HG02885 (cell line): ENCODE measurements around the gene NME7.
"Not testable (repeated sequence)": the region's sequence is repeated elsewhere in the genome, so short reads cannot be mapped to it uniquely, and the experiment has no call there.

Source experiments
- ATAC-seq: cut with Tn5 transposase; IDR thresholded peaks from one replicate; pipeline ENCODE4 v1.9.1; 2021; ENCODE audit warnings: mild to moderate bottlenecking; ENCODE audit not compliant: unreplicated experiment, poor library complexity

Gene NME7

DNA sequence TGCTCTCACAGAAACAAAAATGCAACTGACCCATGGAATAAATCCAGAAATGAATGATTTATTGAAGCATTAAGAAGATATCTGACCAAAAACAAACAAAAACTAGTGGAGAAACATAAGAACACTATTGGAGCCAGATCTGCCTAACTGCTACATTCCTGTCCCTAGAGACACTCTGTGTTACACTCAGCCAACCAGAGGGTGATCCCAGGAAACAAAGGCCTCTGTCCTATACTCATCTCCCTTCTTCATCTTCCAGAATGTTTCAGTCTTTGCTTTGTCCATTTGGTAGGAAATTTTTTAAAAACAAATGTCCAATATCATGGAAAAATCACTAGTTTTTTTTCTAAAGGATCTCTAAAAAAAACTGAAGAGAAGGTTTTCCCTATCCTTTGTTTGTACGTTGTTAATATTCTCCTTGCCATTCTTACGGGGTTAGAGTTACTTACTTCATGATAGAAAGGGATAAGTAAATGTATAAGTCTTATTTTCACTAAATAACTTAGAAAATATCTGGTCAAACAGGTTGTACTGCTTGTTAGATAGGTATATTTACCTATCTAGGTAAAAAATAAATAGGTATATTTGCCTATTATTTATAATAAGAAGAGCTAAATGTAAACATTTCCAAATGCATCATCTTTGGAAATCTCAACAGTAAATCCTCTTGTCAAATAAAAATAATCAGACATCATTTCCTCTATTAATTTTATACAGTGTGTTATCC lies 59.1 kb downstream of the NME7 start:
- no peak for ATAC-seq

DNA sequence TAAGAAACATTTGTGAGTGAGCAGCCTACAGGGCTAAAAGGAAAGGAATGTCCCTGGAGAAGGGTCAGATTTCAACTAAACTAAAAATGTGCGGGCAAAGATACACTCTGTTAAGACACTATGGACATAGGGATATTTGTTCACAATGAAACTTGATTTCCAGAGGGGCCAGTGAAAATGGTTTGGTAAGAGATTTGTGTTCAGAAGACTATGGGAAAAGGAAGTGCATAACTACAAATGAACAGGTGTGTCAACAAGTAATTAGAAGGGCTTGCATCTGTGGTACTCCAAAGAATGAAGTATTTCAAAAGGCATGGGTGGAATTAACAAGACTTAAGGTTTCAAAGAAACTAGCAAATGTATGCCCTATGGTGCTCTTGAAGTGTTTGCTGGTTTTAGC lies 60.4 kb downstream of the NME7 start:
- ATAC-seq: no peak

DNA sequence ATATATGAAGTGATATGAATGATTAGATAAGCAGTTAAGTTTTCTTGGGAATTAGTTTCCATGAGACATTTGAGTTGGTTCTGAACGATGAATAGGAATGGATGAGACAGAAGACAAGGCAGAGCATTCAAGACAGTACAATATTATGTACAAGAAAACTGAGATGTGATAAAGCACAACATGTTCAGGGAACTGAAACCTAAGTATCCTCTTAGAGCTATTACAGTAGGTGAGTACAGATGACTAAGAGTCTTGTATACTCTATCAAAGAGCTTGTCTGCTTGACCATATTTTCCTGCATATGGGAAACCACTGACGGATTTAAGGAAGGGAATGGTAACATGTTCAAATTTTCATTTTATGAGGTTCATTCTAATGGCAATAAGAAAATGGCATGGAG lies 61.6 kb downstream of the NME7 start:
- no peak for ATAC-seq

DNA sequence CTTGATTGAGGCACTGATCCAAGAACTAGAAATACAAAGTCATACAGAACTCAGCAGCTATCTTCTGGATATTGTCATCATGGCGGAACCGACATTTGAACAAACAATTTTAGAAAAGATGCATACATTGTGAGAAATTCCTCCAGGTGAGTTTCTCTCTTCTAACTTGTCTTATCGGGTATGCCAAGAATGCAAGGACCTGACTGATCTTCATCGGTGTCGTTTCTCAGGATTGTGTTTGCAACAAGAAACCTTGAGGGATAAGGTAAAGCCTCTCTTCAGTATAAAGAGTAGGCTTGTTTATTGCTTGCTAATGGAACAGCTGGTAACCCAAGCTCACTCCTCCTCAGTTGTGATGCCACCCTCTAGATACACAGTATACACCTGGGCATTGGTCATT lies 62.2 kb downstream of the NME7 start:
- no peak for ATAC-seq

DNA sequence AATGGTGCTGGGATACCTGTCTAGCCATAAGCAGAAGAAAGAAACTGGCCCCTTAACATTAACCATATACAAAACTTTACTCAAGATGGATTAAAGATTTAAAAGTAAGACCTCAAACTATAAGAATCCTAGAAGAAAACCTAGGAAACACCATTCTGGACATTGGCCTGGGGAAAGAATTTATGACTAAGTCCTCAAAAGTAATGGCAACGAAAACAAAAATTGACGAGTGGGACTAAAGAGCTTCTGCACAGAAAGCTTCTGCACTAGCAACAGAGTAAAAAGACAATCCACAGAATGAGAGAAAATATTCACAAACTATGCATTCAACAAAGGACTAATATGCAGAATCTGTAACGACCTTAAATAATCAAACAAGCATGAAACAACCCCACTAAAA lies 66.7 kb downstream of the NME7 start:
- no peak for ATAC-seq

DNA sequence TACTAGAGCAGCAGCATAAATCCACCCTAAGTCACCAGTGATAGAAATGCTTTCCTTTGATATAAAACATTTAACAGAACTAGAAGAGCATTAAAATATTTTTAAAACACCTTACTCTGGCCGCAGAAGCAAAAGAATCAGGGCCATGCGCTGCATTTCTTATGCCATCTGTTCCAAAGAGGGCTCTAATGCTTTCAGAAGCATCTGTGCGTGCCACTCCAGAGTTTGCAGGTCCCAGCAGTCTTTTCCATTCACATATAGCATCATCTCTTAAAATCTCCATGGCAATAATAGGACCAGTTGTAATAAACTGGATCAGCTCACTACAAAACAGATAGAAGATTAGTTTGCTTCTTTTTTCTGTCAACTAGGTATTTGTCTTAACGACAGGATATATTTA lies 69.2 kb downstream of the NME7 start:
- ATAC-seq: no peak

DNA sequence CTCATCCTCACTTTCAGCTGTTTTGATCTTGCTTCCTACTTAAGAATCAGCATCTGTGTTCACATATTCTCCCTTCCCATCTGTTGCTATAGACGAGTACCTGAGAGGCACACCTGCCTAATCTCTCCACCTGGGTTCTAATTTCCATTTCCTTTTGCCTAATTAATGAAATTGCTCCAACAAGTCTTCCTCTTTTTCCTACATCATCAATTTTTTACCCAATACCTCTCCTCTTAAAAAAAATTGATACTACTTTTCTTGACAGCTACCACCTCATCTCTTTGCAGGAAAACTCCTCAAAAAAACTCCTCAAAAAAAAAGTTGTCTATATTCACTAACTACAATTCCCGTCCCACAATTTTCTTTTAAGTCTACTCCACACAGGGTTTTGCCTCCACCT lies 71.8 kb downstream of the NME7 start:
- no peak for ATAC-seq

DNA sequence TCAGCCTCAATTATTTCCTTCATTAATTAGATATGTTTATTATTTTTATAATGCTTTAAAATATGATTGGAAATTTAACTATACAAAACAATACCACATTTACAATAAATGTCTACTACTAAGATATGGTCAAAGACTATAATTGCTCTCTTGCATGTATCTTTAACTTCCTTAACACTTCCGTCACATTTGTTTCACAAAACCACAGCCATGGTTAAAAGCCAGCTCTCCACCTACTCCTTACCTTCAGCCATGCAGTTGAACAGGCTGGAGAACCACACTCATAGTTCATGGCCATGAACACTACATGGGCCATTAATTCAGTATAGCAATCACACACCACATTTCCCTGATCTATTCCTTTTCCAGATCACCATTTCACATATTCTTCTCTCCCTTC lies 72.2 kb downstream of the NME7 start:
- ATAC-seq: no peak

DNA sequence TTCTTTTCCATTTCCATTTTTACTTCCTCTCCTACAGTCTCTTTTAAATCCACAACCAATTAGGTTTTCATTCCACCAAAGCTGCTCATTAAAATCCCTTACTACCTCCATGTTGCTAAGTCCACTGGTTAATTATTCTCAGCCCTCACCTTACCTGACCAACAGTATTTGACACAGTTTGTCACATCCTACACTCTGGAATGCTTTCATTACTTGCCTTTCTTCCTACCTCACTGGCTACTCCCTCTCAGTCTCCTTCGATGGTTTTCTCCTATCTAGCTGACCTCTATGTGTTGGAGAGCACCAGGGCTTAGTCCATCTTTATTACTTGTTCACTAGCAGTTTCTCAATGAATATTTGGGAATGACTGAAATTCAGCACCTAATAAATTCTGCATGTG lies 78.6 kb downstream of the NME7 start:
- ATAC-seq: no peak

DNA sequence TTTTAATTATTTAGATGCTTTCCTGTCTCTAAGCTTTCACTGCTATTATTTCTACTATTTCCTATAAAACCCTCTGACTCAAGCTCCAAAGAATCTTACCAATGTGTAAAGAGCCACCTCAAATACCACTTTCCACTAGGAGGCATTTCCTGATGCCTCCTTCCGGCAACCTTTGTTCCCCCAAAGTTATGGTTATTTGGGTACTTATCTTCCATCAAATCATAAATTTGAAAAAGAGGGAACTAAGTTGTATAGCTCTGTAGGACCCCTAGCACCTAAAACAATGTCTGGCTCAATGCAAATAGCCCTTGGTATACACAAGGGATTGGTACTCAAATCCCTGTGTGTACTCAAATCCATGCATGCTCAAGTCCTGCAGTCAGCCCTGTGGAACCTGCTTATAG lies 79.6 kb downstream of the NME7 start:
- ATAC-seq: no peak

DNA sequence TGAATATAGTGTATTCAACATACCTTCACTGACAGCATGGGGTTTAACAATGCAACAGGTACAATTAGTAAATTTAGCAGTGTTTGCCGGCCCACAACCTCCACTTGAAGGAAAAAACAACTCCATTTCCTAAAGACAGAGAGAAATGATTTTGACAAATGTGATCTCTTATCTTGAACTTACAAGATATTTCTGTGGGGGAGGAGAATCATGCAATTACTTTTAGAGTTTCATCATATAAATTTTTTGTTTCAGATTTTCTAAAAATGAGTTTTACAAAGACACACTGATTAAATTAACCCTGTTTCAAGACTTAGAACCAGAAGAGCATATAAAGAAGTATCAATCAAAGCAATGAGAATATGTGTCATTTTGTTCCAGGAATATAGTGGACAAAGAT lies 80.3 kb downstream of the NME7 start:
- no peak for ATAC-seq

DNA sequence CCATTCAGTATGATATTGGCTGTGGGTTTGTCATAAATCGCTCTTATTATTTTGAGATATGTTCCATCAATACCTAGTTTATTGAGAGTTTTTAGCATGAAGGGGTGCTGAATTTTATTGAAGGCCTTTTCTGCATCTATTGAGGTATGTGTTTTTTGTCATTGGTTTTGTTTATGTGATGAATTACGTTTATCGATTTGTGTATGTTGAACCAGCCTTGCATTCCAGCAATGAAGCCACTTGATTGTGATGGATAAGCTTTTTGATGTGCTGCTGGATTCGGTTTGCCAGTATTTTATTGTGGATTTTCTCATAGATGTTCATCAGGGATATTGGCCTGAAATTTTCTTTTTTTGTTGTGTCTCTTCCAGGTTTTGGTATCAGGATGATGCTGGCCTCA lies 86.0 kb downstream of the NME7 start:
- not testable (repeated sequence) for ATAC-seq

DNA sequence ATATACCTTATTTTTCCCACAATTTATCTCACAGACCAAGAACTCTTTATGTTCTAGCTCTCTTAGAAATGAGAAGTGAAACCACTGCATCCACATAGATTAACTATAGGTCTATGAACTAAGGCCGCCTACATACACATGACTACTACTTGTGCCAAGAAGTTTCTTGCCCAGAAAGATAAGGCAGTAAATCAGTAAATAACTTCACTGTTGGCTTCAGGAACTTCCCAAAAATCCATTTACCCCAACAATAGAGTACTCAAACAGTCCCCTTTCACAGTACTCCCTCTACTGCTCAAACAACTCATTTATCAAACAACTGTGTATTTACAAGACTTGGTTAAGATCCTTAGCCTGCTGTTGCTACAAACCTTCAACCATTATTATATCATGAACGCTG lies 96.5 kb downstream of the NME7 start:
- ATAC-seq: peak; percentile 86

DNA sequence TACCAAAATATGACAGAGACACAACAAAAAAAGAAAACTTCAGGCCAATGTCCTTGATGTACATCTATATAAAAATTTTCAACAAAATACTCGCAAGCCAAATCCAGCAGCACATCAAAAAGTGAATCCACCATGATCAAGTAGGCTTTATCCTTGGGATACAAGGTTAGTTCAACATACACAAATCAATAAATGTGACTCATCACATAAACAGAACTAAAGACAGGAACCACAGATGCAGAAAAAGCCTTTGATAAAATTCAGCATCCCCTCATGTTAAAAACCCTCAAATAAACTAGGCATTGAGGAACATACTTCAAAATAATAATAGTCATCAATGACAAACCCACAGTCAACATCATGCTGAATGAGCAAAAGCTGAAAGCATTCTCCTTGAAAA lies 101.5 kb downstream of the NME7 start:
- ATAC-seq: no peak

DNA sequence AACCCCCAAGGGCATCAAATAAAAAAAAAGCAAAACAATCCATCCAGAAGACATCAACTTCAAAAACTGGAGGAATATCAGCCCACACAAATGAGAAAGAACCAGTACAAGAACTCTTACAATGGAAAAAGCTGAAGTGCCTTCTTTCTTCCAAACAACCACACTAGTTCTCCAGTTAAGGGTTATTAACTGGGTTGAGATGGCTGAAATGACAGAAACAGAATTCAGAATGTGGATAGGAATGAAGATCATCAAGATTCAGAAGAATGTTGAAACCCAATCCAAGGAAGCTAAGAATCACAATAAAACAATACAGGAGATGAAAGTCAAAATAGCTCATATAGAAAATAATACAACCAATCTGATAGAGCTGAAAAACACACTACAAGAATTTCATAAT lies 104.5 kb downstream of the NME7 start:
- ATAC-seq: no peak

DNA sequence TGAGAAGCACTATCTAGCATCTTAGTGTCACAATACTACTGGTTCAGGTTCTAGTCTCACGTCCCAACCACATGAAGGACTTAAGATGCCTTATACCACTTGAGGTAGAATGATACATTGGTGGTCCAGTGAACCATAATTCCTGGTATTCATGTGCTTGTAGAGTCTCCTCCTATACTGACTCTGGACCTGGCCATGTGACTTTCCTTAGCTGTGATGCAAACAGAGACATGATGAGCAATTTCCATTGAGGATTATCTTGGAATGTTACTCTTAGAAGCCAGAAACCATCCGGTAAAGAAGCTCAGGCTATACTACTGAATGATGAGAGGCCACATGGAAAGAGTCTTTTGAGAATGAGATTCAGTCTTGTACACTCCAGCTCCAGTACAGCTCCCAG lies 105.7 kb downstream of the NME7 start:
- ATAC-seq: no peak

DNA sequence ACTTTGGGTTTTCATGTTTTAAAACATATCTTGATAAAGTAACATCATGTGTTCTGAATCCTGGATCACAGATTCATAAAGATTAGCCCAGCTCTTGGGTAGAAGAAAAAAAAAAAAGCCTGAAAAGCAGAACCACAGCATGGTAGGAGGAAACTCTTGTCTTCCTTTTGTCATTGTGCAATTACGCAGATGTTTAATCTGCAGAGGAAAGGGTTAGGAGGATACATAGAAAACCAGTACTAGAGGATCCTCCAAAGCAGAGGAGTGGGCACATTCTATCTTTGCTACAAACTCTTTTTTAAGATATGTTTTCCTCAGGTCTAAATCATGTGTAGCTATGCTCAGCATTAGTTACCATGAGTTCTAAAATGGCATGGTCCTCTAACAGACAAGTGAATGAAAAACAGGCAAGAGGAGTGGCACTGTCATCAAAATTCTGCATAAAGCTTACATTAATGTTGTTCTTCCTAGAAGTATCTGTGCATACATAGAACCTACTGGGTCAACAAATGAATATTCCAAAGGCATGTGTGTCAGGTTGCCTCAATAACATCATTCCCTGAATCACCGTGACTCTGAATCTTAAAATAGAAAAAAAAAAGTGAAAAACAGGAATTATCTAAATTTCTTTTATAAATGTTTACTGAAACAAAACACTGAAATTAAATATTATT lies 107.0 kb downstream of the NME7 start:
- no peak for ATAC-seq

DNA sequence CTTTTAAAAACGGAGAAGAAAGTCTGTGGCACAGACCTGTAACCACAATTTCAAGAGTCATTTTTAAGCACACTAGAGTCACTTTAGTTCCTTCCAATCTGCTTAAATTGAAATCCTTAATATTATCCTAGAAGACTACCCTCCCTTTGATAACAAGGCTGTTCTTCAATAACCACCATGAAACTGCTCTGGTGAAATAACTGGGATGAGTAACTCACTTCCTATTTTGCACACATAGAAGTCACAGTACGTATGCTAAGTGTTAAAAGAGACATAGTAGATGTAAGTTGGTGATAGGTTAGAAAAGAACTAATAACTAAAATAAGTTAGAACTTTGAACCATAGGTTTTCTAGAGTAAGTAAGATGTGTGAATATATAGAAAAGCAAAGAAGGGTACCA lies 107.8 kb downstream of the NME7 start:
- no peak for ATAC-seq

DNA sequence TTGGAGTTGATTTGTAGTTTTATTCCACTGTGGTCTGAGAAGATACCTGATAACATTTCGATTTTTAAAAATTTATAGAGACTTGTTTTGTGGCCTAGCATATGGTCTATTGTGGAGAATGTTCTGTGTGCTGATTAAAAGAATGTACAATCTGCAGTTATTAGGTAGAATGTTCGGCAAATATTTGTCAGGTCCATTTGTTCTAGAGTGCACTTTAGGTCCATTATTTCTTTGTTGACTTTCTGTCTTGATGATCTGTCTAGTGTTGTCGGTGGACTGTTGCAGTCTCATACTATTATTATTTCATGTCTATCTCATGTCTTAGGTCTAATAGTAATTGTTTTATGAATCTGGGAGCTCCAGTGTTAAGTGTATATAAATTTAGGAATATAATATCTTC lies 116.8 kb downstream of the NME7 start:
- ATAC-seq: no peak

DNA sequence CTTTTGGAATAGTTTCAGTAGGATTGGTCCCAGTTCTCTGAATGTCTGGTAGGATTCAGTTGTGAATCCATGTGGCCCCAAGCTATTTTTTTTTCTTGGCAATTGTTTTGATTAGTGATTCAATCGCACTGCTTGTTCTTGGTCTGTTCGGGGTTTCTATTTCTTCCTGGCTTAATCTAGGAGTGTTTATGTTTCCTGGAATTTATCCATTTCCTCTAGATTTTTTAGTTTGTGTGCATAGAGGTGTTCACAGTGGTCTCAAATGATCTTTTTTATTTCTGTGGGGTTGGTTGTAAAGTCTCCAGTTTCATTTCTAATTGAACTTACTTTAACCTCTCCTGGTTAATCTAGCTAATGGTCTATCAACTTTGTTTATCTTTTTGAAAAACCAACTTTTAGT lies 117.6 kb downstream of the NME7 start:
- ATAC-seq: no peak

DNA sequence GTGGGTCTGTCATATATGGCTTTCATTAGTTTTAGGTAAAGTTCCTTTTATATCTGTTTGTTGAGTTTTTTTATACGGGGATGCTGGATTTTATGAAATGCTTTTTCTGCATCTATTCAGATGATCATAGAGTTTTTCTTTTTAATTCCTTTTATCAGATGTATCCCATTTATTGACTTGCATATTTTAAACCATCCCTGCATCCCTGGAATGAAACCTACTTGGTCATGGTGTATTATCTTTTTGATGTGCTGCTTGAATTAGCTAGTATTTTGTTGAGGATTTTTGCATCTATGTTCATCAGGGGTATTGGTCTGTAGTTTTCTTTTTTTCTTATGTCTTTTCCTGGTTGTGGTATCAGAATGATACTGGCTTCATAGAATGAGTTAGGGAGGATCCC lies 118.0 kb downstream of the NME7 start:
- no peak for ATAC-seq

DNA sequence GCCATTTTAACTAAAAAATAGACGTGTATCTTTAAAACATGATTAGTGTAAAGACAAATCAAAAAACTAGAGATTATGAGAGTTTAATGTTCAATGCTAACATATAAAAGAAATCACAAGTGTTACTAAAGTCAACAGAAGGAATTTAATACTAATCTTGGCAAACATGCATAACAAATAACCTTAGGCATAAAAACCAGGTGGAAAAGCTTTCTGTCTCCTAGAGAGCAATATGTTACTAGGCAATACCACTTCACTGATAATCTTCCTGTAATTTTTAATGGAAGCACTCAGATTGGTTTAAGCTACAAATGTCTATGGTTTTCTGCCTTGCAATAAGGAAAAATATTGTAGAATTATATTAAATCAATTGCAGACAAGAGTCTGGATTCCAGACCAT lies 121.9 kb downstream of the NME7 start:
- no peak for ATAC-seq
